ENCODE results near the gene ITIH1.
"Not testable (repeated sequence)": the region's sequence is repeated elsewhere in the genome, so short reads cannot be mapped to it uniquely, and the experiment has no call there.

The ITIH1 gene

GRCh38 chr3:52777127-52777958, at the start of gene ITIH1:
Gene ITIH1 (plus strand): TSS chr3:52777599. CDS start chr3:52777616, 17 bp downstream.
- no peaks in the 10 kb centered on the region for H3K27me3 ChIP-seq (ENCODE audit: insufficient read depth, poor library complexity, severe bottlenecking)
- no peaks in the 10 kb centered on the region for H3K9me3 ChIP-seq (ENCODE audit: severe bottlenecking)
- no peaks in the 10 kb centered on the region for H3K4me1 ChIP-seq (ENCODE audit: insufficient read depth, poor library complexity, severe bottlenecking)
- no peak for ATAC-seq (ENCODE audit: low read depth)
- TF ChIP-seq CTCF (IDR thresholded peaks at IDR 0.05; ENCODE audit: poor library complexity, severe bottlenecking), result no peak
- no peaks in the 10 kb centered on the region for H3K36me3 ChIP-seq (ENCODE audit: low read depth)
- H3K27ac ChIP-seq (ENCODE audit: poor library complexity, severe bottlenecking), result no peak within 1 kb of the TSS
- peak; percentile 47 for DNase-seq (ENCODE audit: low spot score)
- H3K4me3 ChIP-seq (ENCODE audit: severe bottlenecking), result no peak within 1 kb of the TSS

GRCh38 chr3:52728753-52729152, 48.6 kb upstream of the ITIH1 start:
- not testable (repeated sequence) for ATAC-seq (ENCODE audit: low read depth); DNase-seq (ENCODE audit: low spot score)

GRCh38 chr3:52730681-52731080, 46.7 kb upstream of the ITIH1 start:
- Histone ChIP-seq H3K36me3 (ENCODE audit: low read depth) (peaks cover 53% of the 10 kb centered on the region), H3K9me3 (ENCODE audit: severe bottlenecking) (no peaks in the 10 kb centered on the region), H3K27ac (ENCODE audit: poor library complexity, severe bottlenecking) (no peak overlapping the region), H3K4me3 (ENCODE audit: severe bottlenecking) (no peak overlapping the region), H3K27me3 (ENCODE audit: insufficient read depth, poor library complexity, severe bottlenecking) (no peaks in the 10 kb centered on the region), H3K4me1 (ENCODE audit: insufficient read depth, poor library complexity, severe bottlenecking) (no peaks in the 10 kb centered on the region)
- ATAC-seq (ENCODE audit: low read depth) (no peak), DNase-seq (ENCODE audit: low spot score) (no peak)
- no peak for TF ChIP-seq CTCF (IDR thresholded peaks at IDR 0.05; ENCODE audit: poor library complexity, severe bottlenecking)

More at GRCh38 chr3:52728753-52729152, 48.6 kb upstream of the ITIH1 start:
- H3K27ac ChIP-seq (ENCODE audit: poor library complexity, severe bottlenecking); H3K9me3 ChIP-seq (ENCODE audit: severe bottlenecking); H3K4me1 ChIP-seq (ENCODE audit: insufficient read depth, poor library complexity, severe bottlenecking); H3K4me3 ChIP-seq (ENCODE audit: severe bottlenecking); H3K27me3 ChIP-seq (ENCODE audit: insufficient read depth, poor library complexity, severe bottlenecking): not testable (repeated sequence)
- H3K36me3 ChIP-seq (ENCODE audit: low read depth), result peaks cover 45% of the 10 kb centered on the region

GRCh38 chr3:52731590-52731989, 45.8 kb upstream of the ITIH1 start:
- Histone ChIP-seq H3K9me3 (ENCODE audit: severe bottlenecking) (no peaks in the 10 kb centered on the region), H3K4me3 (ENCODE audit: severe bottlenecking) (no peak overlapping the region), H3K36me3 (ENCODE audit: low read depth) (peaks cover 62% of the 10 kb centered on the region), H3K27me3 (ENCODE audit: insufficient read depth, poor library complexity, severe bottlenecking) (no peaks in the 10 kb centered on the region), H3K4me1 (ENCODE audit: insufficient read depth, poor library complexity, severe bottlenecking) (no peaks in the 10 kb centered on the region), H3K27ac (ENCODE audit: poor library complexity, severe bottlenecking) (no peak overlapping the region)
- DNase-seq (ENCODE audit: low spot score) (no peak), ATAC-seq (ENCODE audit: low read depth) (no peak)
- no peak for TF ChIP-seq CTCF (IDR thresholded peaks at IDR 0.05; ENCODE audit: poor library complexity, severe bottlenecking)

- Histone ChIP-seq H3K36me3 (ENCODE audit: low read depth) (peaks cover 71% of the 10 kb centered on the region), H3K4me1 (ENCODE audit: insufficient read depth, poor library complexity, severe bottlenecking) (no peaks in the 10 kb centered on the region), H3K27me3 (ENCODE audit: insufficient read depth, poor library complexity, severe bottlenecking) (no peaks in the 10 kb centered on the region), H3K27ac (ENCODE audit: poor library complexity, severe bottlenecking) (no peak overlapping the region), H3K4me3 (ENCODE audit: severe bottlenecking) (no peak overlapping the region), H3K9me3 (ENCODE audit: severe bottlenecking) (no peaks in the 10 kb centered on the region)
- no peak for ATAC-seq (ENCODE audit: low read depth)
- no peak for TF ChIP-seq CTCF (IDR thresholded peaks at IDR 0.05; ENCODE audit: poor library complexity, severe bottlenecking)
- DNase-seq (ENCODE audit: low spot score), result no peak
Observed at GRCh38 chr3:52733256-52733891, 44.0 kb upstream of the ITIH1 start.
